OCI-LY3 (cell line): Measurements from ENCODE around the gene NPIPA1.
"Not testable (repeated sequence)": the region's sequence is repeated elsewhere in the genome, so short reads cannot be mapped to it uniquely, and the experiment has no call there.

ENCODE experiments used
- H2AFZ ChIP-seq: fragments of 200-600, 300-600 bp; shearing (Covaris generic); 2 replicates; pipeline ENCODE4 v1.6.0; 2014; ENCODE audit warnings: antibody characterized with exemption, low read depth, low read length
- H3K27ac ChIP-seq: fragments of 200-600, 300-600 bp; sonication (generic); 2 replicates; pipeline ENCODE4 v1.5.1; 2014; ENCODE audit warnings: mild to moderate bottlenecking, low read length, moderate library complexity, mixed read lengths
- H3K27me3 ChIP-seq: fragments of 200-600, 300-600 bp; sonication (generic); 2 replicates; pipeline ENCODE4 v1.6.1; 2014; ENCODE audit warnings: low read depth, low read length, mixed read lengths
- H3K36me3 ChIP-seq: fragments of 200-600, 300-600 bp; sonication (generic); replicated peaks from 2 replicates; pipeline ENCODE3; 2014; ENCODE audit warnings: low read depth, low read length, mixed read lengths
- H3K4me1 ChIP-seq: fragments of 300-600, 200-600 bp; sonication (generic); 2 replicates; pipeline ENCODE4 v1.6.1; 2014; ENCODE audit warnings: low read length, mixed read lengths
- H3K4me2 ChIP-seq: fragments of 200-600, 300-600 bp; sonication (generic); 2 replicates; pipeline ENCODE4 v1.6.1; 2014; ENCODE audit warnings: low read length, mixed read lengths
- H3K4me3 ChIP-seq: fragments of 300-600, 200-600 bp; sonication (generic); 2 replicates; pipeline ENCODE4 v1.5.1; 2014; ENCODE audit warnings: antibody characterized with exemption, mild to moderate bottlenecking, low read length, moderate library complexity
- H3K79me2 ChIP-seq: fragments of 300-600, 200-600 bp; shearing (Covaris generic); 2 replicates; pipeline ENCODE4 v1.6.1; 2014; ENCODE audit warnings: mild to moderate bottlenecking, low read length, mixed read lengths
- H3K9ac ChIP-seq: fragments of 300-600, 200-600 bp; shearing (Covaris generic); 2 replicates; pipeline ENCODE4 v1.6.0; 2014; ENCODE audit warnings: mild to moderate bottlenecking, low read length, moderate library complexity
- H3K9me3 ChIP-seq: fragments of 200-600, 300-600 bp; shearing (Covaris generic); 2 replicates; pipeline ENCODE4 v1.6.1; 2014; ENCODE audit warnings: low read length, mixed read lengths; ENCODE audit not compliant: insufficient read depth
- H4K20me1 ChIP-seq: fragments of 200-600, 300-600 bp; sonication (generic); 2 replicates; pipeline ENCODE4 v1.6.1; 2016; ENCODE audit warnings: low read length, mixed read lengths; ENCODE audit not compliant: insufficient read depth

The NPIPA1 gene

DNA sequence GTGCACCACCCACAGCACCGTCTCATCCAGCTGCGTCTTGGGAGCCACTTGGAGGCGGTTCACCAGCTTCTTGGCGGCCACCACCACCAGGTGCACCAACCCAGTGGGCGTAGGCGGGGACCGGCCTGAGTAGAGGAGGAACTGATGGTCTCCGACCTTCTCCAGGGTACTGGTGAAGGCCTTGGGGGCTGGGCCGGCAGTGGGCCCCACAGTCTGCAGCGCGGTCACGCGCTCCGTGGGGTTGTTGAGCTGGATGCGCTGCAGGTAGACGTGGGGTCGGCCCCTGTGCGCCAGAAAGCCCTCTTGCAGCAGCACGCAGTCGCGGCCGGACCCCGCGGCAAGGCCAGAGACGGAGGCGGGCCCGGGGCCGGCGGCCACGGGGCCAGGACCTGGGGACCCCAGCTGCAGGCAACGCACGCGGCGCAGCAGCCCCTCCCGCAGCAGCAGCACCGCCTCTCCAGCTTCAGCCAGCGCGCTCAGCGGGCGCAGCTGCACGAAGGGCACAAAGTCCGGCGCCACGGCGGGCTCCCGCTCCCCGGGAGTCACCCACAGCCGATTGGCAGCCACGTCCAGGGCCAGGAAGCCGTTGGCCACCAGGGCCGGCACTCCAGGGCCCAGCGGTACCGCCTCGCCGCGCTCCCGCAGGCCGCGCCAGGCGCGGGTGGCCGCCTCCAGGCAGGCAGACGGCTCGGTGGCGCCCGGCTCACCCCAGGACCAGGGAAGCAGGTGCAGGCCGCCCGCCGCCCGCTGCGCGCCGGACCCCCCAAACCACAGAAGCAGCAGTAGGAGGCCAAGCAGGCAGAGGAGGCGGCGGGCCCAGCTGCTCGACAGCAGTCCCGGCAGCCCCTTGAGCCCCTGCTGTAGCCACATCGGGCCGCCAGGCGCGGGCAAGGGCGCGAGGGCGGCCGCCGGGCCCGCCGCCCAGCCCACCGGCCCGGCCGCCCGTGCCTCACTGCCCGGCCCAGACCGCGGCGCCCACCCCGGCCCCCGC is 52.3 kb downstream of the NPIPA1 start:
- H3K36me3 ChIP-seq, H2AFZ ChIP-seq, H3K27ac ChIP-seq, H4K20me1 ChIP-seq, H3K27me3 ChIP-seq, H3K9ac ChIP-seq, H3K9me3 ChIP-seq, H3K4me1 ChIP-seq, H3K4me2 ChIP-seq, H3K4me3 ChIP-seq: not testable (repeated sequence)
- H3K79me2 ChIP-seq: peaks cover 59% of the 10 kb centered on the region

DNA sequence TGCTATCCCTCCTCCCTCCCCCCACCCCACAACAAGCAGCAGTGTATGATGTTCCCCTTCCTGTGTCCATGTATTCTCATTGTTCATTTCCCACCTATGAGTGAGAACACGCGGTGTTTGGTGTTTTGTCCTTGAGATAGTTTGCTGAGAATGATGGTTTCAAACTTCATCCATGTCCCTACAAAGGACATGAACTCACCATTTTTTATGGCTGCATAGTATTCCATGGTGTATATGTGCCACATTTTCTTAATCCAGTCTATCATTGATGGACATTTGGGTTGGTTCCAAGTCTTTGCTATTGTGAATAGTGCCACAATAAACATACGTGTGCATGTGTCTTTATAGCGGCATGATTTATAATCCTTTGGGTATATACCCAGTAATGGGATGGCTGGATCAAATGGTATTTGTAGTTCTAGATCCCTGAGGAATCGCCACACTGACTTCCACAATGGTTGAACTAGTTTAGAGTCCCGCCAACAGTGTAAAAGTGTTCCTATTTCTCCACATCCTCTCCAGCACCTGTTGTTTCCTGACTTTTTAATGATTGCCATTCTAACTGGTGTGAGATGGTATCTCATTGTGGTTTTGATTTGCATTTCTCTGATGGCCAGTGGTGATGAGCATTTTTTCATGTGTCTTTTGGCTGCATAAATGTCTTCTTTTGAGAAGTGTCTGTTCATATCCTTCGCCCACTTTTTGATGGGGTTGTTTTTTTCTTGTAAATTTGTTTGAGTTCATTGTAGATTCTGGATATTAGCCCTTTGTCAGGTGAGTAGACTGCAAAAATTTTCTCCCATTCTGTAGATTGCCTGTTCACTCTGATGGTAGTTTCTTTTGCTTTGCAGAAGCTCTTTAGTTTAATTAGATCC is 56.3 kb downstream of the NPIPA1 start:
- Histone ChIP-seq H4K20me1 (peaks cover 18% of the 10 kb centered on the region), H3K79me2 (peaks cover 45% of the 10 kb centered on the region)
- H3K36me3 ChIP-seq: not testable (repeated sequence)

DNA sequence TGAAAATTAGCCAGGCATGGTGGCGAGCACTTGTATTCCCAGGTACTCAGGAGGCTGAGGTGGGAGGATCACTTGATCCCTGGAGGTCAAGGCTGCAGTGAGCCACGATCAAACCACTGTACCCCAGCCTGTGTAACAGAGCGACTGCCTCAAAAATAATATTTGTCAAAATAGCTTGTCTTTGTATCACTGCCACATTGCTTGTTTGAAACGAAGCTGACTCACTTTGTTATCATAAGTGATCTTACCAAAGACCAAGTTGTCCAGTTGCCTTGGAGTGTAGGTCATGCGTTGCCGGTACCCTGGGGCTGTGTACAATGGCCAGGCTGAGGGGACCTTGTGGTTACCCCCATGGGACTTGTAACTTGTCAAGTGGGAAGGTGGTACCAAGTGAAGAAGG is 59.5 kb downstream of the NPIPA1 start:
- peaks cover 29% of the 10 kb centered on the region for H3K79me2 ChIP-seq
- H3K9me3 ChIP-seq, H3K27ac ChIP-seq, H3K36me3 ChIP-seq, H3K4me3 ChIP-seq, H3K9ac ChIP-seq, H2AFZ ChIP-seq, H3K4me2 ChIP-seq, H3K27me3 ChIP-seq, H3K4me1 ChIP-seq: not testable (repeated sequence)
- peaks cover 18% of the 10 kb centered on the region for H4K20me1 ChIP-seq

More for the DNA sequence above, 56.3 kb downstream of the NPIPA1 start:
- not testable (repeated sequence) for H3K4me2 ChIP-seq, H3K4me3 ChIP-seq, H3K9ac ChIP-seq, H3K27ac ChIP-seq, H3K4me1 ChIP-seq, H3K27me3 ChIP-seq, H3K9me3 ChIP-seq, H2AFZ ChIP-seq

DNA sequence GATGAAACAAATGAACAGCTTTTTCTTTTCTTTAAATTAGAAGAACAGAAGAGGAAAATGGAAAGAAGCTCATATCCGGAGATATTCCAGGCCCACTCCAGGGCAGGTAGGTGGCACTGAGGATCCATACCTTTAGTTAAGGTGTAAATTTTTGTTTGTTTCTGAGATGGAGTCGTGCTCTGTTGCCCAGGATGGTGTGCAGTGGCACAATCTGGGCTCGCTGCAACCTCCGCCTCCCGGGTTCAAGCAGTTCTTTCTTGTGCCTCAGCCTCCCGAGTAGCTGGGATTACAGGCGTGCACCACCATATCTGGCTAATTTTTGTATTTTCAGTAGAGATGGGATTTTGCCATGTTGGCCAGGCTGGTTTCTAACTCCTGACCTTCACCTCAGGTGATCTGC is 61.1 kb downstream of the NPIPA1 start:
- H3K27me3 ChIP-seq, H3K4me2 ChIP-seq, H3K4me1 ChIP-seq: not testable (repeated sequence)

DNA sequence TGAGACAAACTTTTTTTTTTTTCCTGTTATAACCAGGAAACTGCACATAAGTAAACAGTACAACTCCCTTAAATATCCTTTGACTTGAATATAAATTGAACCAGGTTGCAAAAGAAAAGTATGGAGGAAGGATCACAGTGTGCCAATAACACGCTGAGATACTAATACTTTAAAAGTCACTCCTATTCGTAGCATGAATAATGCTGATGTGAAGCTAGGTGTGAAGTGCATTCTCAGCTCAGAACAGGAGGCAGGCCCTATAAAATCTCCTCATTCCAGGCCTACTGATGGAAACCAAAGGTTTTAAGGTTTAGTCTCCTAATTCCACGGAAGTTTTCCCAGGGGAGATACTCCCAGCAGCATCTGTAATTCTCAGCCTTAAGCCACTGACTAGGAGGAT is 62.6 kb downstream of the NPIPA1 start:
- not testable (repeated sequence) for H3K9ac ChIP-seq, H3K9me3 ChIP-seq, H3K4me3 ChIP-seq, H2AFZ ChIP-seq, H3K27me3 ChIP-seq, H3K27ac ChIP-seq, H3K36me3 ChIP-seq, H3K4me2 ChIP-seq, H3K4me1 ChIP-seq
- peaks cover 14% of the 10 kb centered on the region for H3K79me2 ChIP-seq
- peaks cover 12% of the 10 kb centered on the region for H4K20me1 ChIP-seq

More for the DNA sequence above, 61.1 kb downstream of the NPIPA1 start:
- H3K9ac ChIP-seq, H3K4me3 ChIP-seq, H3K9me3 ChIP-seq, H3K27ac ChIP-seq, H3K36me3 ChIP-seq, H2AFZ ChIP-seq: not testable (repeated sequence)
- Histone ChIP-seq H4K20me1 (peaks cover 12% of the 10 kb centered on the region), H3K79me2 (peaks cover 15% of the 10 kb centered on the region)
